GM12801 (cell line): Measurements from ENCODE around the gene CBFA2T3.

Experiments
- CTCF ChIP-seq: IDR thresholded peaks from one replicate; pipeline ENCODE4 v1.5.1; 2011; ENCODE audit warnings: control low read depth; ENCODE audit not compliant: insufficient read length; ENCODE audit errors: extremely low read depth

The CBFA2T3 gene

DNA sequence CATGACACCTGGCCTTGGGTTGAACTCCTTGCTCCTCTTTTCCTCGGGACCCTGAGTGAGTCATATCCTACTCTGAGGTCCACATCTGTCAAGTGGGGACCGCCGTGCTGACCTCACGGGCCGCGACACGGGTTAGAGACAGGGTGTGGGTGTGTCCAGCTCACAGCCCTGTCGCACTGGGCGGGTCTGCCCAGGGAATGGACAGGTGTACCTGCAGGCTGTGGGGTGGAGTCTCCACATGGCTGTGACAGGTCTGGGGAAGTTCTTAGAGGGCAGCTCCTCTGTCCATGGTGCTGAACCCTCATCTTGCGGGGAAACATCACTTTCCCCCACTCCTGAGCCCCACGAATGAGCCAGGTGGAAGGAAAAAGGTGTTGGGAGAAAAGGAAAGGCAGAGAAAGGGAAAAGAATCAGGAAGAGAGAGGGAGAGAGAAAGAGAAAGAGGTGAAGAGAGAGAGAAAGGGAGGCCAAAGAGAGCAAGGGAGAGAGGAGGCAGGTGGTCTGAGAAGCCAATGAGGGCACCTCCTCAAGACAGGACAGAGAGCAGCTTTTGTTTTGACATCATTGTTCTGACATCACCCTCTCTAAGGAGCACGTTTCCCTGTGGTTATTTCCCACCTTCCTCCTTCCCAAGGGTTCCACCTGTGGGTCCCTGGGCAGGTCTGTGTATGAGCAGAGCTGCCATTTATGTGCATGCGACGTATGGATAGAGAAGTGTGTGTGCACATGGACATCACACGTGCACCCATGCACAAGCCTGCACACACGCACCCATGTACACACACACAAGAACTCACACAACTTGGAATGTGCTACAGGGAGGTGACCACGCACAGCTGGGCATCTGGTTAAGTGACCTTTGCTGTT lies 32.6 kb upstream of the CBFA2T3 start:
- no peak for TF ChIP-seq CTCF

- TF ChIP-seq CTCF = no peak
Measured at GRCh38 chr16:89007371-89008249, 30.6 kb upstream of the CBFA2T3 start.

DNA sequence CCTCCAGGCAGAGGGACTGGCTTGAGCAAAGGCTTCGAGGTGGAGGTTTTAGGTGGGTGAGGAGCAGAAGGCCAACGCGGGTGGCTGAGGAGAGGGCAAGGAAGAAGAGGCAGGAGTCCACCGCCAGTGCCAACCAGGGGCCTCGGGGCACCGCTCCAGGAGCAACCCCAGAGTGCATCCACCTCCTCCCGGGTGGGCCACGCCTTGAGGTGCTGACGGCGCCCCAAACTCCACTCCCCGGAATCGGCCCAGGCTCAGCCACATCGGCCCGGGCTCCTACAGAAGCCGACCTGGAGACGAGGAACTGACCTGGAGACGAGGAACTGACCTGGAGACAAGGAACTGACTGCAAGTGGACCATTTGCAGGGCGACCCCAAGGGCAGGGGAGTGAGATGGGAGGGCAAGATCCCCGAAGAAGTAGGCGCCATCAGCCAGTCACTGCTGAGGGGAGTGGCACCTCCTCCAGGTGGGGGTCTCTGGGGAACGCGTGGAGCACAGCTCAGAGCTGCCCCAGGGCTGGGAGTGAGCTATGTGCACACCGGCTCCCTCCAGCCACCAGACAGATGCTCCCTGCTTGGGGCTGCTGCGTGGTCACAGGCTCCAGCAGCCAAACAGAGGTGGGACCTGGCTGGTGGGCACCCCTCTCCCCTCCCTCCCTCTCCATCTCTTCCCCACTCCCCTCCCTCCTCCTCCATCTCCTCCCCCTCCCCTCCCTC lies 29.2 kb upstream of the CBFA2T3 start:
- TF ChIP-seq CTCF = no peak

GRCh38 chr16:89005201-89006035 lies 28.4 kb upstream of the CBFA2T3 start:
- TF ChIP-seq CTCF = no peak

GRCh38 chr16:89004209-89004831 lies 27.3 kb upstream of the CBFA2T3 start:
- no peak for TF ChIP-seq CTCF

DNA sequence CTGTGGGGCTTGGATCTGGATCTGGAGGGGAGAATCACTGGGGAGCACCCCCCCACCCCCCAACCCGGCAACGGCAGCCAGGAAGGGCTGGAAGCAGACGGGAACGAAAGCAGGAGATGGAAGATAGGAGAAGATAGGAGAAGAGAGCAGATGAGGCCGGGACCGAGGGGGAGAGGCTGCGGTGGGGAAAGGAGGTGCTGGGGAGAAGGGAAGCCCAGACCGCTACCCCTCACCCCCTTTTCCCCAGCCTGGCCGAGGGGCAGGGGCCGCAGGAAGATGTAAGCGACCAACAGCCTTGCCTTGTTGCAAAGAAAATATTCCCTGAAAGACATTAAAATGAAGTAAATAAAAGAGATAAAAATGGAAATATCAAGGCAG lies 26.8 kb upstream of the CBFA2T3 start:
- no peak for TF ChIP-seq CTCF
